Activated T-cell treated with anti-CD3 and anti-CD28 coated beads, Interleukin-2, amount 50 U/mL, for 72 hours (primary cell): Measurements from ENCODE around the gene GCH1. TPM values are rescaled to one million over a fixed set of nuclear protein-coding genes. Genes with fewer than 3 reads are reported as not detected.

Experiments used
- ATAC-seq, 2 donors: fragments of 150-1000 bp; cut with Tn5 transposase; replicated peaks in 1 of 2; 2 replicates each; pipeline ENCODE4 v1.10.0; 2021; ENCODE audit warnings: moderate library complexity in 2 of 2, mild to moderate bottlenecking in 1 of 2
- DNase-seq, 2 donors: peaks; one replicate each; pipeline ENCODE4 v3.0.0; 2021 to 2022; ENCODE audit warnings: mixed read lengths in 1 of 2
- H3K27ac Mint-ChIP-seq: one replicate; pipeline ENCODE4 v1.8.0; 2022; ENCODE audit warnings: mild to moderate bottlenecking, moderate library complexity, mixed read lengths
- H3K27me3 Mint-ChIP-seq: one replicate; pipeline ENCODE4 v1.8.0; 2022; ENCODE audit warnings: low read depth, mixed read lengths
- H3K36me3 Mint-ChIP-seq, 2 donors: one replicate each; pipeline ENCODE4 v1.8.0; 2022; ENCODE audit warnings: mixed read lengths in 2 of 2, mild to moderate bottlenecking in 1 of 2; ENCODE audit not compliant: insufficient read depth in 2 of 2
- H3K4me1 Mint-ChIP-seq: one replicate; pipeline ENCODE4 v1.8.0; 2022; ENCODE audit warnings: low read depth, mixed read lengths
- H3K4me3 Mint-ChIP-seq, 2 donors: one replicate each; pipeline ENCODE4 v1.8.0; 2022; ENCODE audit warnings: mild to moderate bottlenecking in 2 of 2, mixed read lengths in 2 of 2, moderate library complexity in 2 of 2
- H3K9me3 Mint-ChIP-seq, 2 donors: one replicate each; pipeline ENCODE4 v1.8.0; 2022; ENCODE audit warnings: mixed read lengths in 2 of 2
- total RNA-seq, 2 donors: library from RNA; stranded (reverse); gene quantifications; one replicate each; pipeline ENCODE4 v1.2.3, GENCODE V29; 2022

The GCH1 gene, protein sequence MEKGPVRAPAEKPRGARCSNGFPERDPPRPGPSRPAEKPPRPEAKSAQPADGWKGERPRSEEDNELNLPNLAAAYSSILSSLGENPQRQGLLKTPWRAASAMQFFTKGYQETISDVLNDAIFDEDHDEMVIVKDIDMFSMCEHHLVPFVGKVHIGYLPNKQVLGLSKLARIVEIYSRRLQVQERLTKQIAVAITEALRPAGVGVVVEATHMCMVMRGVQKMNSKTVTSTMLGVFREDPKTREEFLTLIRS
- total RNA-seq, result 10 to 100 TPM; 35.3 to 54.0 TPM

DNA sequence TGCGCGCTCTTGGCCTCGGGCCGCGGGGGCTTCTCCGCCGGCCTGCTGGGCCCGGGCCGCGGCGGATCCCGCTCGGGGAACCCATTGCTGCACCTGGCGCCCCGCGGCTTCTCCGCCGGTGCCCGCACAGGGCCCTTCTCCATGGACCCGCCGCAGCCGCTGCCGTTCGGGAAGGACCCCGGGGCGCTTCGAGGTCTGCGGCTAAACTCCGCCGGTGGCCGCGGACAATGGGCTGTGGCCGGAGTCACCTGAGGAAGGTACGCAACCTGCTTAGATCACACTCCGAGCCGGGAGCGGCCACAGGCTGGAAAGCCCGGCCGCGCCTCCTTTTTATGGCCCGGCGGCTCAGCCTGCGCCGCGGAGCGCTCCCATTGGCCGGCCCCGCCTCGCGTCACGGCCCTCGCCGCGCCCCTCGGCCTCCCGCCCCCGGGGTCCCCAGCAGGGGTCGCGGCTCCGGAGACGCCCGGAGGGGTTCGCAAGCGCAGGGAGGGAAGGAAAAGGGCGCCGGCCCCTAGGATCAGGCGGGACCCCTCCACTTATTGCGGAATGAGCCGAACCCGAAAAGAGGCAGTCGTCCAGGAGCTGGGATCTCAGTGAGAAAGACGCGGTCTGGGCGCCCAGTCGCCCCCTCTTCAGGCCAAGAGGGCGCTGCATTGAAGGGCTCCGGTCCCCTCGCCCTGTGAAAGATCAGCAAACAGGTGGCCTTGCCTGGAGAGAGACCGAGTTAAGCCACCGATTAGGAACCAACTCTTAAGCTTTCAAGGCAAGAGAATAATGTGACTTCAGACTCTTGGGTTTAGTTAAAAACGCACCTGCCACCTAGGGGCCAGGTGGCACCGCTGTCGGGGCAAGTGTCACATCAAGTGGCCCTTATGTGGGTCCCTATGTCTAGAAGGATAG, at the start of gene GCH1:
Gene GCH1, minus strand, starts transcription at position 306 of the 900 bp plus-strand sequence. Its CDS starts 163 bp downstream, at position 143.
- Mint-ChIP-seq H3K36me3 (peaks cover 2 to 4% of the 10 kb centered on the region in 2 donors), H3K4me3 (peak within 1 kb of the TSS; percentile 88 to 98), H3K27ac (peak within 1 kb of the TSS; percentile 82), H3K9me3 (no peaks in the 10 kb centered on the region), H3K4me1 (peaks cover 21% of the 10 kb centered on the region), H3K27me3 (no peaks in the 10 kb centered on the region)
- DNase-seq (peak; percentile 82 to 87), ATAC-seq (peak; percentile 85 to 87)

DNA sequence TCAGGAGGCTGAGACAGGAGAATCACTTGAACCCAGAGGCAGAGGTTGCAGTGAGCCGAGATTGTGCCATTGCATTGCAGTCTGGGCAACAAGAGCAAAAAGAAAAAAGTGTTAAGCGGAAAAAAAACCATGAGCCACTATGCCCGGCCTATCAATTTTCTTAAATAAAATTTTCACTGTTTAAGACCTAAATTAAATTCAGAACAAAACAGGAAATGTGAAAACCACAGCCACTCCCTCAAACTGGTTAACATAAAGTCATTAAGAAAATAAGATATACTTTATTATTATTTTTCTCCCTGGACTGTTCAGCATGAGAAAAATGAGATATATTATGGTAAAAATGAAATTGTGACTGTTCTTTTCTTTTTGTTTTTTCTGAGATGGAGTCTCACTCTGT, 44.6 kb upstream of the GCH1 start:
- H3K27ac Mint-ChIP-seq, result no peak overlapping the region
- ATAC-seq (no peak), DNase-seq (no peak)
- H3K36me3 Mint-ChIP-seq, result peaks cover 9 to 43% of the 10 kb centered on the region in 2 donors
- no peaks in the 10 kb centered on the region for H3K4me1 Mint-ChIP-seq
- peaks cover 1 to 8% of the 10 kb centered on the region in 2 donors for H3K9me3 Mint-ChIP-seq
- H3K27me3 Mint-ChIP-seq, result no peaks in the 10 kb centered on the region
- no peak overlapping the region for H3K4me3 Mint-ChIP-seq

DNA sequence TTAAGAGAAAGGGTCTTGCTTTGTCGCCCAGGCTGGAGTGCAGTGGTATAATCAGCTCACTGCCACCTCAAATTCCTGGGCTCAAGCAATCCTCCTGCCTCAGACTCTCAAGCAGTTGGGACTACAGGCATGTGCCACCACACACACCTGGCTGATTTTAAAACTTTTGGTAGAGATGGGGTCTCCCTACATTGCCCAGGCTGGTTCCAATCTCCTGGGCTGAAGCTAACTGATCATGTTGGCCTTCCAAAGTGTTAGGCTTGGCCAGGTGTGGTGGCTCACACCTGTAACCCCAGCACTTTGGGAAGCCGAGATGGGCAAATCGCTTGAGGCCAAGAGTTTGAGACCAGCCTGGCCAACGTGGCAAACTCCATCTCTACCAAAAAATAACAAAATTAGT, 43.9 kb upstream of the GCH1 start:
- Mint-ChIP-seq H3K4me1 (no peaks in the 10 kb centered on the region), H3K27me3 (no peaks in the 10 kb centered on the region), H3K4me3 (no peak overlapping the region), H3K27ac (no peak overlapping the region), H3K9me3 (peaks cover 1 to 8% of the 10 kb centered on the region in 2 donors), H3K36me3 (peaks cover 9 to 40% of the 10 kb centered on the region in 2 donors)
- ATAC-seq (no peak), DNase-seq (no peak)

DNA sequence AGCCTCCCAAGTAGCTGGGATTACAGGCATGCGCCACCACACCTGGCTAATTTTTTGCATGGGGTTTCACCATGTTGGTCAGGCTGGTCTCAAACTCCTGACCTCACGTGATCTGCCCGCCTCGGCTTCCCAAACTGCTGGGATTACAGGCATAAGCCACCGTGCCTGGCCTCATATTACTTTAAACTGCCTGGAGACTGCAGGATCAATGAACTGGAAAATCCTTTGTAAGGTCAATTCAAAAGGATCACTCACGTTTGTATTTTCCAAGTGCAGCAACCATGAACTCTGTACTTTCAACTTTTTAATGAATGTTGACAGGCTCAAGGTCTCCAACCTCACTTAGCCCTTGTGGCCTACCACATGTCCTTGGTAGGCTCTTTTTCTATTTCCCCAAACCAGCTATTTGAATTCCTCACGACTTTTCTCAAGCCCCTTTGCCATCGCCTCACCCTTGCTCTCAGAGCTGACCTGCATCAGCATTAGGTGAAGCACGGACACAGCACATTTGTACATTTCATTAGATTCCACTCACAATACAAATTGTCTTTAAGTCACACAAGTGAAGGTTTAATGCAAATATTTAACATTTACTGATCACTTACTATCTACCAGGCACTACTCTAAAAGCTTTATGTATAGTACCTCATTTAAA, 42.2 kb upstream of the GCH1 start:
- ATAC-seq (no peak), DNase-seq (no peak)
- no peak overlapping the region for H3K27ac Mint-ChIP-seq
- no peak overlapping the region for H3K4me3 Mint-ChIP-seq
- no peaks in the 10 kb centered on the region for H3K4me1 Mint-ChIP-seq
- H3K36me3 Mint-ChIP-seq, result peaks cover 11 to 36% of the 10 kb centered on the region in 2 donors
- no peaks in the 10 kb centered on the region for H3K27me3 Mint-ChIP-seq
- H3K9me3 Mint-ChIP-seq, result peaks cover 1 to 5% of the 10 kb centered on the region in 2 donors

DNA sequence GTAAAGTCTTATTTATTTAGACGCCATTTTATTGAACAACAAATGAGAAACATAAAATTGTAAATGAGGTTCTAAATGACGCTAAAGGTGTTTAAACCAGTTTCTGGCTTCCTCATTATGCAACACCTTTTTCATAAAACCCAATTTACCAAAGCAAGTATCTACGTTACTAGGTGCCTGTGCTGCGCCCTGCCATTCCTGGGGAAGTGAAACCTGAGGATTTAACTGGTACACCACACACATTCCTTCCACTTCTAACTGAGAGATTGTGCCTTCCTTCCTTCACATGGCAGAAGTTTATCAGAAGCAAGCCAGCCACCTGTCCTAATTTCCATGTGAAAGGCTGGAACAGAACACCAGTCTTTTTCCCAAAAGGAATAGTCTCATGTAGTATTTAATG, 40.3 kb upstream of the GCH1 start:
- Mint-ChIP-seq H3K4me3 (no peak overlapping the region), H3K4me1 (no peaks in the 10 kb centered on the region), H3K36me3 (peaks cover 6 to 25% of the 10 kb centered on the region in 2 donors), H3K27ac (no peak overlapping the region), H3K9me3 (no peaks in the 10 kb centered on the region), H3K27me3 (no peaks in the 10 kb centered on the region)
- DNase-seq (no peak), ATAC-seq (no peak)

DNA sequence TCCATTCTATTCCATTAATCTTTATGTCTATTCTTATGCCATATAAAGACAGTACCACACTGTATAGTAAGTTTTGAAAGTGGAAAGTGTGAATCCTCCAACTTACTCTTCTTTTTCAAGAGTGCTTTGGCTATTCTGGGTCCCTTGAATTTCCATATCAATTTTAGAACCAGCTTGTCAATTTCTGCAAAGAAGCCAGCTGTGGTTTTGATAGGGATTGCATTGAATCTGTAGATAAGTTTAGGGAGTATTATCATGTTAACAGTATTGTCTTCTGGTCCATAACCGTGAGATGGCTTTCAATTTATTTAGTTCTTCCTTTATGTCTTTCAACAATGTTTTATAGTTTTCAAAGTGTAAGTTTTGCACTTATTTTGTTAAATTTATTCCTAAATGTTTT, 34.2 kb upstream of the GCH1 start:
- no peak overlapping the region for H3K27ac Mint-ChIP-seq
- H3K27me3 Mint-ChIP-seq, result no peaks in the 10 kb centered on the region
- H3K9me3 Mint-ChIP-seq, result no peaks in the 10 kb centered on the region
- no peaks in the 10 kb centered on the region for H3K4me1 Mint-ChIP-seq
- no peak for DNase-seq
- no peak for ATAC-seq
- H3K36me3 Mint-ChIP-seq, result peaks cover 2 to 9% of the 10 kb centered on the region in 2 donors
- no peak overlapping the region for H3K4me3 Mint-ChIP-seq

DNA sequence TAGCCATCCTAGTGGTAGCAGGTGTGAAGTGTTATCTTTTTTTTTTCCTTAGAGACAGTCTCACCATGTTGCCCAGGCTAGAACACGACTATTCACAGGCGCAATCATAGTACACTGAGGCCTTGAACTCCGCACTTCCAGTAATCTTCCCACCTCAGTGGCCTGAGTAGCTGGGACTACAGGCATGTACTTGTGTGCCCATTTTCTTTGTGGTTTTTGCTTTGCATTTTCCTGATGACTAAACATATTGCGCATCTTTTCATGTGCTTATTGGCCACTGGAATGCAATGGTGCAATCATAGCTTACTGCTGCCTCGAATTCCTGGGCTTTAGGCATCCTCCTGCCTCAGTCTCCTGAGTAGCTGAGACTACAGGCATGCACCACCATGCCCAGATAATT, 33.3 kb upstream of the GCH1 start:
- peaks cover 2 to 9% of the 10 kb centered on the region in 2 donors for H3K36me3 Mint-ChIP-seq
- ATAC-seq (no peak), DNase-seq (no peak)
- no peaks in the 10 kb centered on the region for H3K27me3 Mint-ChIP-seq
- no peaks in the 10 kb centered on the region for H3K9me3 Mint-ChIP-seq
- no peak overlapping the region for H3K27ac Mint-ChIP-seq
- no peak overlapping the region for H3K4me3 Mint-ChIP-seq
- H3K4me1 Mint-ChIP-seq, result no peaks in the 10 kb centered on the region

DNA sequence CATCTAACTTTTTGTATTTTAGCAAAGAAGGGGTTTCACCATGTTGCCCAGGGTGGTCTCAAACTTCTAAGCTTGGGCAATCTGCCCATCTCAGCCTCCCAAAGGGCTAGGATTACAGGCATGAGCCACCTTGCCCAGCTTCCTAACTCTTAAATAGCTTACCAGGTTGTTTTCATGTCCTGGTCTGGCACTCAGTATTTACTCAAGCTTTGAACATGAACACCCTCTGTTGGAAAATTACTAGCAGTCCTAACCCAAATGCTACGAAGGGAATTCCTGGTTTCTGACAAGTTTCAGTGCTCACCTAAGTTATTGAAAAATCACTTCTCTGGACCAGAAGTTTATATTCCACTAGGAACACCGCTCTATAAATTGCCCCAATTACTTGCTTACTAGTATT, 32.5 kb upstream of the GCH1 start:
- DNase-seq (no peak), ATAC-seq (no peak)
- Mint-ChIP-seq H3K9me3 (no peaks in the 10 kb centered on the region), H3K4me1 (no peaks in the 10 kb centered on the region), H3K36me3 (peaks cover 0 to 6% of the 10 kb centered on the region in 2 donors), H3K4me3 (no peak overlapping the region), H3K27me3 (no peaks in the 10 kb centered on the region), H3K27ac (no peak overlapping the region)

DNA sequence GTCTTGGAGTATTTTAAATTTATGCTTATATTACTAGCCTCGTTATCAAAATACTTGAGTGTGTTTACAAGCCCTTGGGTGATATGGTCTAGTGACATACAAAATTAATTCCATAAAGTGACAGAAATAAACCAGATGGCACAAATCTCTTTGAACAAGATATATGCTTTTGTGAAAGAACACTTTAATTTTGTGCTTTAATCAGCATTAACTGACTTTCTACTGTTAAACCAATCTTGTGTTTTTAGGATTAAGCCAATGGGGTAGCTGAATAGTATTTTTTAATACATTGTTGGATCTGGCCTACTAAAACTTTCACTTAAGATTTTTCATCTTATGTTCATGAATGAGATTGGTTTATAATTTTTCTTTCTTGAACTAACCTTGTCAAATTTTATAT, 30.4 kb upstream of the GCH1 start:
- Mint-ChIP-seq H3K4me1 (no peaks in the 10 kb centered on the region), H3K4me3 (no peak overlapping the region), H3K27ac (no peak overlapping the region), H3K27me3 (no peaks in the 10 kb centered on the region), H3K9me3 (no peaks in the 10 kb centered on the region), H3K36me3 (peaks cover 0 to 2% of the 10 kb centered on the region in 2 donors)
- no peak for DNase-seq
- no peak for ATAC-seq

DNA sequence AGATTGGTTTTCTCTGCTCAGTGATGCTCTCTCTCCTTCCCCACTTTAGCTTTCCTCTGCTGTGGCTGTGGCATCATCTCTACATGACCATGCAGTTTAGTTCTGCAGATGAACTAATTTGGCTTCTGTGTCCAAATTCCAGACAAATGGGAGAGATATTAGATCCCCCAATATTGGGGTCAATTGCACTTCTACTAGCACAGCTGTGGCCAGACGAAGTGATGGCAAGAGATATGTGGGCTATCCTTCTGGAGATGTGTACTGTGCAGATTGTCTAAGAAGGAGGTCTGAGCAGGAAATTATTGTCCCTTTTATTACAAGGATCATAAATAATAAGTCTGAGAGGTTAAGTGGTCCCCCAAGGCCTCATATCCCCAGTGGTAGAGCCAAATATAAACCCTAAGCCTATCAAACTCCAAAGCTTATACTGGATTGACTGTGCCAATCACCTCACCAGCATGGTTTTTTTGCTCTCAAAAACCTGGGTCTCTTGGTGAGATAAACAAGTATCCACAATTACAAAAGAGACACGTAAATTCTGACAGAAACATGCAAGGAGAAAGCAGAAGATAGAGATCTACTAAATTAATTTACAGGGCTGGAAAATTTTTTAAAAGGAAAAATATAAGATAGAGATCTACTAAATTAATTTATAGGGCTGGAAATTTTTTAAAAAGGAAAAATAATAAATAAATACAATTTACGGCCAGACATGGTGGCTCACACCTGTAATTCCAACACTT, 29.1 kb upstream of the GCH1 start:
- Mint-ChIP-seq H3K4me3 (no peak overlapping the region), H3K27me3 (peaks cover 5% of the 10 kb centered on the region), H3K4me1 (no peaks in the 10 kb centered on the region), H3K36me3 (no peaks in the 10 kb centered on the region), H3K9me3 (no peaks in the 10 kb centered on the region), H3K27ac (peak overlapping the region; percentile 15)
- ATAC-seq, result no peak
- no peak for DNase-seq

DNA sequence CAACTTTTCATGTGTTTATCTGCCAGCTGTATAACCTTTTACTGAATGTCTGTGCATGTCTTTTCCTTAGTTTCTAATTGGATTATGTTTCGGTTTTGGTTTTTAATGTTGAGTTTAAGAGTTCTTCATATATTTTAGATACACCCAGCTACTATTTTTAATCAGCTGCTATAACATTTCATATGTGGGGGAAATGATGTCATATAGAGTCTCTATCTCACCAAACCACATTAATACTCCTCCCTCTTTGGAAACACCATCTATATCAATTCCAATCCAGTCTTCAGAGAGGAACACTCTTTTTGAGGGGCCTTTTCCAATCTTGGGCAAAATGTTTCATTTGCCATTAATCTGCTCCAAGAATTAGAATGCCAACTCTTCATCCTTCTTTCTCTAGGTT, 28.5 kb upstream of the GCH1 start:
- DNase-seq, result no peak
- Mint-ChIP-seq H3K4me1 (no peaks in the 10 kb centered on the region), H3K9me3 (no peaks in the 10 kb centered on the region), H3K27me3 (peaks cover 5% of the 10 kb centered on the region), H3K36me3 (no peaks in the 10 kb centered on the region), H3K4me3 (no peak overlapping the region), H3K27ac (peak overlapping the region; percentile 22)
- no peak for ATAC-seq

DNA sequence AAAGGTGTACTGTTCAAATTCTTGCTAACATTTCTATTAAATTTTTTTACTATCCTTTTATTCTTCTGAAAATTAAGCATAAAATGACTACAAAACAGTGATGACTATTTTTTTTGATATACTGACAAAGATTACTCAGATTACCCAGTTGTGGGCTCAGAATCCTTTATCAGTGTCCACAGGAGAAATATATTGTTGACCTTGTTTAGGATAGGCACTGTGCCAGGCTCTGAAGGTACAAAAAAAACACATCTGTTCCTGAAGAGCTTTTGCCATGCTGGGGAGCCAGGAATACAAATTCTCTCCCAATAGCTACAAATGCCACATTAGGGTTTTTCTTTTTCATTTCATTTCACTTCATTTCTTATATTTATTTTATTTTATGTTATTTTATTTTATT, 26.9 kb upstream of the GCH1 start:
- H3K36me3 Mint-ChIP-seq, result no peaks in the 10 kb centered on the region
- H3K9me3 Mint-ChIP-seq, result no peaks in the 10 kb centered on the region
- DNase-seq (no peak), ATAC-seq (no peak)
- no peak overlapping the region for H3K27ac Mint-ChIP-seq
- peaks cover 5% of the 10 kb centered on the region for H3K27me3 Mint-ChIP-seq
- no peaks in the 10 kb centered on the region for H3K4me1 Mint-ChIP-seq
- no peak overlapping the region for H3K4me3 Mint-ChIP-seq

DNA sequence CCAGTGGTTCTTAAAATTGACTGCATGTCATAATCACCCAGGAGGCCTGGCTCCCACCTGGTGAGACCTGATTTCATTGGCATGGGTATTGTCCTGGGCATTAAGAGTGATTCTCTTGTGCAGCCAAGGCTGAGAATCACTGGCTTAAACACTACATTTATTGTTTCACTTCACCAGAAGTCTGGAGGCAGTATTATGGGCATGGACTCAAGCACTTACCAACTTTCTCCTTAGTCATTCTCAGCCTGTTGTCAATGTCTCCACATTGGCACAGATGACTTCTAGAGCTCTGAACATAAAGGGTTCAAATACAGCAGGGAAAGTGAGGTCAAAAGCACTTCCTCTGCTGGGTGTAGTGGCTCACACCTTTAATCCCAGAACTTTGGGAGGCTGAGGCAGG, 25.6 kb upstream of the GCH1 start:
- H3K9me3 Mint-ChIP-seq, result no peaks in the 10 kb centered on the region
- H3K4me3 Mint-ChIP-seq, result no peak overlapping the region
- no peak overlapping the region for H3K27ac Mint-ChIP-seq
- H3K4me1 Mint-ChIP-seq, result no peaks in the 10 kb centered on the region
- H3K27me3 Mint-ChIP-seq, result peaks cover 5% of the 10 kb centered on the region
- no peak for DNase-seq
- ATAC-seq, result no peak
- no peaks in the 10 kb centered on the region for H3K36me3 Mint-ChIP-seq
